Coronary artery (tissue), 2 donors: ENCODE results near the gene CHST12.

ENCODE experiments used
- DNase-seq: peaks from one replicate; pipeline ENCODE4 v3.0.0-alpha.2; 2017; ENCODE audit warnings: low spot score
- H3K27ac ChIP-seq, 2 donors: fragments of 200-600 bp; sonication (generic); one replicate each; pipeline ENCODE4 v1.5.1; 2016 to 2019
- H3K4me3 ChIP-seq: fragments of 200-600 bp; sonication (generic); 2 replicates; pipeline ENCODE4 v1.5.1; 2016; ENCODE audit warnings: mild to moderate bottlenecking, moderate library complexity
- CTCF ChIP-seq: fragments of 200-600 bp; sonication (generic); IDR thresholded peaks from one replicate; pipeline ENCODE4 v1.5.1; 2019; ENCODE audit warnings: antibody characterized with exemption

CHST12 gene

GRCh38 chr7:2357571-2357970, 45.8 kb upstream of the CHST12 start:
- Histone ChIP-seq H3K27ac (no peak overlapping the region), H3K4me3 (no peak overlapping the region)
- no peak for TF ChIP-seq CTCF
- no peak for DNase-seq

- TF ChIP-seq CTCF = no peak
- Histone ChIP-seq H3K4me3 (no peak overlapping the region), H3K27ac (no peak overlapping the region)
- no peak for DNase-seq
These were observed 44.4 kb upstream of the CHST12 start for GRCh38 chr7:2358968-2359527.

GRCh38 chr7:2359610-2360009, 43.8 kb upstream of the CHST12 start:
- TF ChIP-seq CTCF = no peak
- Histone ChIP-seq H3K27ac (no peak overlapping the region), H3K4me3 (no peak overlapping the region)
- no peak for DNase-seq

- DNase-seq = no peak
- no peak for TF ChIP-seq CTCF
- Histone ChIP-seq H3K4me3 (no peak overlapping the region), H3K27ac (no peak overlapping the region)
These were observed 42.6 kb upstream of the CHST12 start for GRCh38 chr7:2360796-2361195.

GRCh38 chr7:2362385-2363088, 40.9 kb upstream of the CHST12 start:
- DNase-seq = no peak
- no peak for TF ChIP-seq CTCF
- Histone ChIP-seq H3K4me3 (no peak overlapping the region), H3K27ac (no peak overlapping the region)

- Histone ChIP-seq H3K4me3 (no peak overlapping the region), H3K27ac (no peak overlapping the region)
- DNase-seq = no peak
- TF ChIP-seq CTCF = no peak
These were observed 34.3 kb upstream of the CHST12 start for GRCh38 chr7:2369139-2369538.

- DNase-seq = no peak
- Histone ChIP-seq H3K4me3 (no peak overlapping the region), H3K27ac (no peak overlapping the region)
- no peak for TF ChIP-seq CTCF
These were observed 32.1 kb upstream of the CHST12 start for GRCh38 chr7:2371329-2371728.
